HepG2 (cell line): ENCODE measurements around the gene CTSW. TPM values are rescaled to one million over a fixed set of nuclear protein-coding genes. Genes with fewer than 3 reads are reported as not detected.

Experiments used
- ADNP ChIP-seq: sonication (generic); formaldehyde crosslinking; IDR thresholded peaks from 2 replicates; pipeline ENCODE4 v1.4.0; 2020; ENCODE audit warnings: missing genetic modification reagents
- ARNTL ChIP-seq: sonication (generic); formaldehyde crosslinking; IDR thresholded peaks from 2 replicates; pipeline ENCODE4 v1.4.0; 2020; ENCODE audit warnings: mild to moderate bottlenecking, missing genetic modification reagents
- CCDC6 ChIP-seq: sonication (generic); formaldehyde crosslinking; IDR thresholded peaks from 2 replicates; pipeline ENCODE4 v1.8.1; 2022; ENCODE audit warnings: mild to moderate bottlenecking, missing genetic modification reagents, moderate library complexity
- CERS6 ChIP-seq: sonication (generic); formaldehyde crosslinking; IDR thresholded peaks from 2 replicates; pipeline ENCODE4 v1.5.0; 2020; ENCODE audit warnings: missing genetic modification reagents
- EHMT2 ChIP-seq: fragments of 200-600 bp; sonication (generic); IDR thresholded peaks from 2 replicates; pipeline ENCODE4 v1.7.0; 2017; ENCODE audit warnings: antibody characterized with exemption, low read depth, low read length, borderline replicate concordance
- FOXO4 ChIP-seq: sonication (generic); formaldehyde crosslinking; conservative IDR thresholded peaks from 2 replicates; pipeline ENCODE4 v1.8.1; 2023; ENCODE audit warnings: missing genetic modification reagents
- GFI1 ChIP-seq: sonication (generic); formaldehyde crosslinking; IDR thresholded peaks from 2 replicates; pipeline ENCODE4 v1.5.0; 2020; ENCODE audit warnings: missing genetic modification reagents, mild to moderate bottlenecking, borderline replicate concordance
- KDM2A ChIP-seq: sonication (generic); formaldehyde crosslinking; IDR thresholded peaks from 2 replicates; pipeline ENCODE4 v1.4.0; 2020; ENCODE audit warnings: low read depth, missing genetic modification reagents, borderline replicate concordance
- KMT2A ChIP-seq: sonication (generic); formaldehyde crosslinking; IDR thresholded peaks from 2 replicates; pipeline ENCODE4 v1.4.0; 2020; ENCODE audit warnings: missing genetic modification reagents
- PCBP2 ChIP-seq: fragments of 200-400 bp; formaldehyde crosslinking; optimal IDR thresholded peaks from 2 replicates; pipeline ENCODE3; 2018; ENCODE audit warnings: low read length, low read depth; ENCODE audit not compliant: poor library complexity, severe bottlenecking
- SP5 ChIP-seq: IDR thresholded peaks from 2 replicates; pipeline ENCODE4 v1.6.1; 2016; ENCODE audit warnings: low read depth, borderline replicate concordance
- SUZ12 ChIP-seq: fragments of 150-350 bp; IDR thresholded peaks from 2 replicates; pipeline ENCODE4 v1.6.1; 2014; ENCODE audit warnings: low read depth, low read length
- SYNCRIP ChIP-seq: fragments of 200-400 bp; formaldehyde crosslinking; IDR thresholded peaks from 2 replicates; pipeline ENCODE4 v1.6.1; 2018; ENCODE audit warnings: mild to moderate bottlenecking, low read depth, low read length; ENCODE audit not compliant: insufficient read depth
- TFAP4 ChIP-seq: sonication (generic); IDR thresholded peaks from 2 replicates; pipeline ENCODE4 v1.6.1; 2016; ENCODE audit warnings: low read depth, borderline replicate concordance
- XRCC5 ChIP-seq: fragments of 200-400 bp; formaldehyde crosslinking; optimal IDR thresholded peaks from 2 replicates; pipeline ENCODE3; 2017; ENCODE audit warnings: mild to moderate bottlenecking, low read length
- ZBTB44 ChIP-seq: sonication (generic); formaldehyde crosslinking; IDR thresholded peaks from 2 replicates; pipeline ENCODE4 v1.4.0; 2020; ENCODE audit warnings: missing genetic modification reagents
- ZMYM2 ChIP-seq: sonication (generic); formaldehyde crosslinking; IDR thresholded peaks from 2 replicates; pipeline ENCODE4 v1.8.0; 2022; ENCODE audit warnings: mild to moderate bottlenecking, missing genetic modification reagents
- ZNF281 ChIP-seq: sonication (generic); formaldehyde crosslinking; IDR thresholded peaks from 2 replicates; pipeline ENCODE4 v1.4.0; 2020; ENCODE audit warnings: missing genetic modification reagents, borderline replicate concordance
- ZNF343 ChIP-seq: sonication (generic); formaldehyde crosslinking; IDR thresholded peaks from 2 replicates; pipeline ENCODE4 v1.4.0; 2020; ENCODE audit warnings: mild to moderate bottlenecking, missing genetic modification reagents
- ZNF740 ChIP-seq: sonication (generic); formaldehyde crosslinking; IDR thresholded peaks from 2 replicates; pipeline ENCODE4 v1.4.0; 2020; ENCODE audit warnings: missing genetic modification reagents
- ZNF746 ChIP-seq: sonication (generic); formaldehyde crosslinking; IDR thresholded peaks from 2 replicates; pipeline ENCODE4 v1.8.0; 2022; ENCODE audit warnings: mild to moderate bottlenecking, missing genetic modification reagents
- ZNF790 ChIP-seq: sonication (generic); formaldehyde crosslinking; IDR thresholded peaks from 2 replicates; pipeline ENCODE4 v1.8.0; 2022; ENCODE audit warnings: missing genetic modification reagents, mild to moderate bottlenecking, borderline replicate concordance
- polyA plus RNA-seq, 8 experiments: library from polyadenylated mRNA; depleted of rRNA in 3 of 8; stranded (reverse) in 7 of 8; unstranded in 1 of 8; fragments of >200 nt; fragmentation: Illumina TruSeq in 4 of 8; extraction: Trizol in 4 of 8; gene quantifications; 2 replicates each; pipeline versions ENCODE4 v1.2.1 to v1.2.3, GENCODE V29; 2011 to 2016; ENCODE audit warnings: low read depth in 4 of 8, missing spikeins in 1 of 8, mixed read lengths in 1 of 8; ENCODE audit not compliant: insufficient read depth in 1 of 8
- total RNA-seq, 5 experiments: library from RNA; depleted of rRNA; stranded (reverse); fragments of >200 nt; fragmentation: Illumina TruSeq; extraction: Trizol; gene quantifications; 2 replicates each; pipeline ENCODE4 v1.2.3, GENCODE V29; 2016; ENCODE audit warnings: low read depth in 1 of 5

The CTSW gene
- total and polyA plus RNA-seq, 2 of the 13 experiments (the other 11 are each of a cell fraction or from before 2014, with no cell fraction given): 0.09 TPM; not detected in 1

GRCh38 chr11:65844231-65844872, 35.3 kb upstream of the CTSW start (continued):
- TF ChIP-seq FOXO4 (CRISPR knock-in tag) (no peak), ZBTB44 (no peak), ZNF746 (no peak), TFAP4 (0 out of 2 replicates have a peak, but pooled peaks have one; percentile 34), CCDC6 (CRISPR knock-in tag) (no peak), ARNTL (CRISPR knock-in tag) (no peak), SP5 (CRISPR knock-in tag) (peak; percentile 38; the same call in 1 of the 2 replicates), GFI1 (CRISPR knock-in tag) (no peak), SUZ12 (no peak), ZNF343 (CRISPR knock-in tag) (no peak), KMT2A (CRISPR knock-in tag) (no peak), CERS6 (CRISPR knock-in tag) (no peak), ZNF740 (CRISPR knock-in tag) (no peak), PCBP2 (no peak), SYNCRIP (no peak), KDM2A (CRISPR knock-in tag) (no peak), ZMYM2 (CRISPR knock-in tag) (peak; percentile 76; the same call in 1 of the 2 replicates), EHMT2 (no peak), ADNP (CRISPR knock-in tag) (no peak), ZNF281 (CRISPR knock-in tag) (no peak), XRCC5 (no peak), ZNF790 (CRISPR knock-in tag) (no peak)
